GM12878 (cell line): ENCODE data around the gene HBA2.

Experiments used
- ATF2 ChIP-seq: IDR thresholded peaks from 2 replicates; pipeline ENCODE4 v1.6.1; 2012; ENCODE audit warnings: low read length, inconsistent platforms
- BMI1 ChIP-seq: fragments of 450-650 bp; IDR thresholded peaks from 2 replicates; pipeline ENCODE4 v1.6.1; 2016; ENCODE audit warnings: mild to moderate bottlenecking, moderate library complexity, borderline replicate concordance
- CBFB ChIP-seq: IDR thresholded peaks from 2 replicates; pipeline ENCODE4 v1.6.1; 2016; ENCODE audit warnings: antibody characterized with exemption, low read depth
- CBX3 ChIP-seq: fragments of 200-600 bp; sonication (generic); IDR thresholded peaks from 2 replicates; pipeline ENCODE4 v1.6.1; 2016; ENCODE audit warnings: low read depth, borderline replicate concordance
- EP300 ChIP-seq, 2 experiments: fragments of 150-350 bp in 1 of 2; IDR thresholded peaks; 2 replicates each; pipeline ENCODE4 v1.6.1; 2011 to 2012; ENCODE audit warnings: low read depth in 2 of 2, low read length in 2 of 2, borderline replicate concordance in 1 of 2, improper control_type of control experiment in 1 of 2, inconsistent platforms in 1 of 2; ENCODE audit not compliant: control insufficient read depth in 1 of 2
- FOS ChIP-seq: IDR thresholded peaks from 3 replicates; pipeline ENCODE4 v1.6.1; 2011; ENCODE audit warnings: borderline replicate concordance; ENCODE audit not compliant: insufficient read length; ENCODE audit errors: extremely low read depth
- JUND ChIP-seq: IDR thresholded peaks from 2 replicates; pipeline ENCODE4 v1.6.1; 2012; ENCODE audit warnings: low read depth, mild to moderate bottlenecking, low read length, improper control_type of control experiment, moderate library complexity
- POLR2A ChIP-seq: IDR thresholded peaks from 2 replicates; pipeline ENCODE4 v1.6.1; 2011; ENCODE audit warnings: low read depth, mild to moderate bottlenecking, low read length
- POLR2AphosphoS5 ChIP-seq: IDR thresholded peaks from 2 replicates; pipeline ENCODE4 v1.6.1; 2011; ENCODE audit warnings: mild to moderate bottlenecking, low read length, inconsistent platforms
- TCF12 ChIP-seq: IDR thresholded peaks from 2 replicates; pipeline ENCODE4 v1.6.1; 2011; ENCODE audit warnings: low read depth, mild to moderate bottlenecking, low read length
- ZNF384 ChIP-seq: IDR thresholded peaks from 2 replicates; pipeline ENCODE4 v1.6.1; 2012; ENCODE audit warnings: low read depth, mild to moderate bottlenecking, low read length, improper control_type of control experiment, borderline replicate concordance
- TF ChIP-seq, protein P1 (sequence below), 3 experiments: IDR thresholded peaks in 2 of 3; conservative IDR thresholded peaks in 1 of 3; 2 replicates each; pipeline ENCODE4 v1.5.1; 2011; ENCODE audit warnings: low read depth in 3 of 3, low read length in 3 of 3, mild to moderate bottlenecking in 3 of 3, control low read depth in 2 of 3, moderate library complexity in 2 of 3, inconsistent platforms in 1 of 3, mixed read lengths in 1 of 3; ENCODE audit not compliant: control insufficient read depth in 2 of 3, insufficient read depth in 1 of 3; ENCODE audit errors: extremely low read depth in 1 of 3

DNA sequence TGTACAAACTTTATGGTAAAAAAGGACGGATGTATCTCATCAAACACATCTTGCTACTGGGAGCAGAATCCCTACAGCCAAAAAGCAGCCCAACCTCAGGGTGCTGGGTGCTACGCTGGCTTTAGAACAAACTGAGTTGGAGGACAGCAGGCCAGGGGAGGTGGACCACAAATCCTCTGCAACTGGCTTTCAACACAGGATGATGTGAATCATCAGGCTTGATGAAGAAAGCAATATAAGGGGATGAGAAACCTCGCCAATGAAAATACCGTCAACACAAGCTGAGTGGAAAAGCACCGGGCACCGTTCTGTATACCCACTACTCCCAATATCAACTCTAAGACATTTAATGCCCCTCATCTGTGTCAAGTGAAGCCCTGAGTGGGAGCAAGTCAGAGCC is 21.8 kb downstream of the HBA2 start:
- TF ChIP-seq FOS (no peak), EP300 (IDR thresholded peaks at IDR 0.05; ENCODE audit: borderline replicate concordance in 1 of 2, control insufficient read depth in 1 of 2, low read depth in 2 of 2, low read length in 2 of 2) (no peak), BMI1 (no peak), CBFB (no peak), POLR2AphosphoS5 (no peak), ZNF384 (no peak), ATF2 (no peak), TCF12 (no peak), CBX3 (no peak), JUND (no peak), POLR2A (no peak)
- TF ChIP-seq, protein P1, sequence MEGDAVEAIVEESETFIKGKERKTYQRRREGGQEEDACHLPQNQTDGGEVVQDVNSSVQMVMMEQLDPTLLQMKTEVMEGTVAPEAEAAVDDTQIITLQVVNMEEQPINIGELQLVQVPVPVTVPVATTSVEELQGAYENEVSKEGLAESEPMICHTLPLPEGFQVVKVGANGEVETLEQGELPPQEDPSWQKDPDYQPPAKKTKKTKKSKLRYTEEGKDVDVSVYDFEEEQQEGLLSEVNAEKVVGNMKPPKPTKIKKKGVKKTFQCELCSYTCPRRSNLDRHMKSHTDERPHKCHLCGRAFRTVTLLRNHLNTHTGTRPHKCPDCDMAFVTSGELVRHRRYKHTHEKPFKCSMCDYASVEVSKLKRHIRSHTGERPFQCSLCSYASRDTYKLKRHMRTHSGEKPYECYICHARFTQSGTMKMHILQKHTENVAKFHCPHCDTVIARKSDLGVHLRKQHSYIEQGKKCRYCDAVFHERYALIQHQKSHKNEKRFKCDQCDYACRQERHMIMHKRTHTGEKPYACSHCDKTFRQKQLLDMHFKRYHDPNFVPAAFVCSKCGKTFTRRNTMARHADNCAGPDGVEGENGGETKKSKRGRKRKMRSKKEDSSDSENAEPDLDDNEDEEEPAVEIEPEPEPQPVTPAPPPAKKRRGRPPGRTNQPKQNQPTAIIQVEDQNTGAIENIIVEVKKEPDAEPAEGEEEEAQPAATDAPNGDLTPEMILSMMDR (IDR thresholded peaks at IDR 0.05 in 2 of 3, conservative IDR thresholded peaks at IDR 0.05 in 1 of 3; ENCODE audit: control insufficient read depth in 2 of 3, extremely low read depth in 1 of 3, insufficient read depth in 1 of 3, low read depth in 3 of 3, low read length in 3 of 3): no peak
